ENCODE results near the gene FAM8A1.

Gene FAM8A1

GRCh38 chr6:17588011-17588410 lies 12.1 kb upstream of the FAM8A1 start:
- Histone ChIP-seq H3K27me3 (ENCODE audit: insufficient read depth, low read depth) (no peaks in the 10 kb centered on the region), H3K79me2 (ENCODE audit: insufficient read depth, low read depth) (no peaks in the 10 kb centered on the region), H3K4me1 (ENCODE audit: low read depth, poor library complexity, severe bottlenecking) (peaks cover 4% of the 10 kb centered on the region), H3K4me2 (no peak overlapping the region), H3K27ac (no peak overlapping the region), H3K4me3 (IDR thresholded peaks at IDR 0.05; ENCODE audit: insufficient read depth, low read depth, low read length) (no peak overlapping the region), H4K20me1 (ENCODE audit: insufficient read depth) (no peaks in the 10 kb centered on the region), H3K36me3 (ENCODE audit: insufficient read depth) (no peaks in the 10 kb centered on the region), H3K9ac (no peak overlapping the region), H2AFZ (ENCODE audit: low read depth) (no peak overlapping the region)
- TF ChIP-seq CTCF (conservative IDR thresholded peaks at IDR 0.05; ENCODE audit: low read depth, low read length), result no peak

GRCh38 chr6:17589406-17590096 lies 10.6 kb upstream of the FAM8A1 start:
- no peak overlapping the region for H2AFZ ChIP-seq (ENCODE audit: low read depth)
- H4K20me1 ChIP-seq (ENCODE audit: insufficient read depth), result no peaks in the 10 kb centered on the region
- no peak overlapping the region for H3K4me3 ChIP-seq (IDR thresholded peaks at IDR 0.05; ENCODE audit: insufficient read depth, low read depth, low read length)
- no peak overlapping the region for H3K9ac ChIP-seq
- no peaks in the 10 kb centered on the region for H3K36me3 ChIP-seq (ENCODE audit: insufficient read depth)
- peaks cover 4% of the 10 kb centered on the region for H3K4me1 ChIP-seq (ENCODE audit: low read depth, poor library complexity, severe bottlenecking)
- H3K79me2 ChIP-seq (ENCODE audit: insufficient read depth, low read depth), result no peaks in the 10 kb centered on the region
- H3K27me3 ChIP-seq (ENCODE audit: insufficient read depth, low read depth), result no peaks in the 10 kb centered on the region
- H3K4me2 ChIP-seq, result no peak overlapping the region
- no peak overlapping the region for H3K27ac ChIP-seq
- no peak for TF ChIP-seq CTCF (conservative IDR thresholded peaks at IDR 0.05; ENCODE audit: low read depth, low read length)

GRCh38 chr6:17591287-17591686 lies 8.8 kb upstream of the FAM8A1 start:
- Histone ChIP-seq H3K27me3 (ENCODE audit: insufficient read depth, low read depth) (no peaks in the 10 kb centered on the region), H3K4me3 (IDR thresholded peaks at IDR 0.05; ENCODE audit: insufficient read depth, low read depth, low read length) (no peak overlapping the region), H3K4me2 (no peak overlapping the region), H4K20me1 (ENCODE audit: insufficient read depth) (no peaks in the 10 kb centered on the region), H3K36me3 (ENCODE audit: insufficient read depth) (no peaks in the 10 kb centered on the region), H3K79me2 (ENCODE audit: insufficient read depth, low read depth) (no peaks in the 10 kb centered on the region), H3K9ac (no peak overlapping the region), H3K4me1 (ENCODE audit: low read depth, poor library complexity, severe bottlenecking) (no peaks in the 10 kb centered on the region), H3K27ac (no peak overlapping the region), H2AFZ (ENCODE audit: low read depth) (no peak overlapping the region)
- no peak for TF ChIP-seq CTCF (conservative IDR thresholded peaks at IDR 0.05; ENCODE audit: low read depth, low read length)

- no peak overlapping the region for H3K4me3 ChIP-seq (IDR thresholded peaks at IDR 0.05; ENCODE audit: insufficient read depth, low read depth, low read length)
- H4K20me1 ChIP-seq (ENCODE audit: insufficient read depth), result no peaks in the 10 kb centered on the region
- H3K9ac ChIP-seq, result no peak overlapping the region
- no peaks in the 10 kb centered on the region for H3K27me3 ChIP-seq (ENCODE audit: insufficient read depth, low read depth)
- H3K79me2 ChIP-seq (ENCODE audit: insufficient read depth, low read depth), result no peaks in the 10 kb centered on the region
- no peaks in the 10 kb centered on the region for H3K4me1 ChIP-seq (ENCODE audit: low read depth, poor library complexity, severe bottlenecking)
- H3K4me2 ChIP-seq, result no peak overlapping the region
- H3K36me3 ChIP-seq (ENCODE audit: insufficient read depth), result no peaks in the 10 kb centered on the region
- no peak for TF ChIP-seq CTCF (conservative IDR thresholded peaks at IDR 0.05; ENCODE audit: low read depth, low read length)
- no peak overlapping the region for H2AFZ ChIP-seq (ENCODE audit: low read depth)
- no peak overlapping the region for H3K27ac ChIP-seq
Measured at GRCh38 chr6:17593246-17593645, 6.9 kb upstream of the FAM8A1 start.
